GM20431 (cell line): Measurements from ENCODE around the gene SEMA4A.

ENCODE experiments used
- in situ Hi-C: fragments of 300-500 bp; cut with MseI, MboI; formaldehyde crosslinking; loops from one replicate; pipeline ENCODE4 v1.15.0; 2020; ENCODE audit warnings: low sequenced_read_pairs; ENCODE audit not compliant: unreplicated experiment

Gene SEMA4A

GRCh38 chr1:156221986-156222692, 68.8 kb downstream of the SEMA4A start:
- in situ Hi-C loops = no loop called here

- in situ Hi-C loops = no loop called here
Observed at GRCh38 chr1:156225677-156226014, 72.3 kb downstream of the SEMA4A start.

- in situ Hi-C loops = no loop called here
Observed at GRCh38 chr1:156226116-156226538, 72.7 kb downstream of the SEMA4A start.

GRCh38 chr1:156226782-156227181, 73.4 kb downstream of the SEMA4A start:
- in situ Hi-C loops = no loop called here
